ENCODE results near the gene NRXN3.

NRXN3 gene

DNA sequence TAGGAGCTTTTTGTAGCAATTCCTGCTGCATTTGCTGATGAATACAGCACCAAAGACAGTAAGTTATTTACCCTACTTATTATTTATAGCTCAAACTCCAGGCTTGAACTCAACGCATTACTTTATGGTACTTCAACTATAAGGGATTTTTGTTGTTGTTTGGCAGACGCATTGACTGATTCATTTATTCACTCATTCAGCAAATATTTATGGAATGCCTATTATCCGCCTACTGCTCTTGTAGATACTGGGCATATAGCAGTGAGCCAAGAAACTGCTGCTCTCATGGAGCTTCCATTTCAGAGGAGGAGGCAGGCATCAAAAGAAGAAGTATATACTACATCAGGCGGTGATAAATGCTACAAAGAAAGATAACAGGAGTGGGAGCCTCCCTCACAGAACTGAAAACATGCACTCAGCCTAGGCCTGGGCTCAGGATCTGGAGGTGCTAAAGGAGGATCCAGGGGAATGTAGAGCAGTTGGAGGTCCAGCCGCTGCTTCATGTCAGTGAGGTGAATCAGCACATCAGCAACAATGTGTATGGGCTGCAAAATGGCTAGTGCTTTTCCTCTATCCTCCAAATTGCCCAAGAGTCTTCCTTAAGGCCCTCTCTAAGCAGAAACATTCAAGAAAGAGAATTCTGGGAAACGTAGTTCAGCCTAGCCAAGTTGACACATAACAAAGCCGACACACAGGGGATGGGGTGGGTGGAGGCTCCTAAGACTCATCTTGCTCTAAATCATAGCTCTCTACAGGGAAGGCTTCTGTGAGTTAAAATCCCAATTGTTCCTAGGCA lies 157.5 kb downstream of the NRXN3 start:
- DNase-seq = no peak

DNA sequence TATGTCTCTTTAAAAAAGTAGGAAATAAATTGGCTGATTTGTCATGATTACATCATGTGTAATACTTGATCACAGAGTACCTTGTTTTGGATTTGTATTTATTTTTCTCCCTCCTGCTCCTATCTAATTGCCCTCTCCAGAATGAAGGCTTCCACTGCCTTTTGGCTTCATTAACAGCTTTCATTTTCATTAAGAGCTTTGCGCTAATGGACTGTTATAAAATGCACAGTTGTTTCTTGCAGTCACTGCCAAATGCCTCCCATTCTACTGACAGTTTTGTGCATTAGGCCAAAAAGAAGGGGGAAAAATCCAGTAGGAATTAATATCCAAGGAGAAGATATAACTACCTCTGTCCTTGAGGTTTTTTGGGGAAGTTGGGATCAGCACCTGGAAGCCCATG lies 159.2 kb downstream of the NRXN3 start:
- DNase-seq = no peak

DNA sequence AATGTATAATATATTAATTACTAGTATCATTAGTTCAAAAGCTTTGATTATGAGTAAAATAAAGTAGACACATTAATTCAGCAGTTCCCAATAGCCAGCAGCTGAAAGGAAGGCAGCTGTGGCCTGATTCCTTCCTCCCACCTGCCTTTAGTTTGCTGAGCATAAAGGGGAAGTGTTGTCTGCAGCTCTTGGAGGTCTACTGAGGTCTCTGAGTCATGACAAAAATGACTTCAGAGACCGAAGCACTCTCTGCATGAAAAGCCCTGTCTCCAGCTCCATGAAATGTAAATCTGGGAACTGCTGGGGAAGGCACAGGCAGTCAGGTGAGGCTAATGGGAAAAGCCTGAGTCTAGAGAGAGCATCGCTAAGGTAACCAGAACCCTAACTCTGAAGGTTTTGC lies 165.4 kb downstream of the NRXN3 start:
- DNase-seq = no peak

DNA sequence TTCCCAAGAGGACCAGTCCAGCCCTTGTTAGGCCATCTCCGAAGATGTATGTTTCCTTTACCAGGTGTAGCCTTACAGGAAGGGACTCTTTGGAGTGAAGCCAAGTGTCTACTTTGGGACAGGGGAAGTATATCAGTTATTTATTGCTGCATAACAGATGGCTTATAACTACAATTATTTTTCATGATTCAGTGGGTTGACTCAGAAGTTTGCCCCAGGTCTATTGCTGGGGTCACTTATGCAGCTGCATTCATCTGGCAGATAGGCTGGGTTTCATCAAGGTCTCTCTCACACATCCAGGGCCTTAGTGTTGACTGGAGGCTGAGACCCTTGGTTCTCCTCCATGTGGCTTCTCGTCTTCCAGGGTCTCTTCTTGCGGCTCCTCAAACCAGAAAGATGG lies 170.1 kb downstream of the NRXN3 start:
- no peak for DNase-seq

DNA sequence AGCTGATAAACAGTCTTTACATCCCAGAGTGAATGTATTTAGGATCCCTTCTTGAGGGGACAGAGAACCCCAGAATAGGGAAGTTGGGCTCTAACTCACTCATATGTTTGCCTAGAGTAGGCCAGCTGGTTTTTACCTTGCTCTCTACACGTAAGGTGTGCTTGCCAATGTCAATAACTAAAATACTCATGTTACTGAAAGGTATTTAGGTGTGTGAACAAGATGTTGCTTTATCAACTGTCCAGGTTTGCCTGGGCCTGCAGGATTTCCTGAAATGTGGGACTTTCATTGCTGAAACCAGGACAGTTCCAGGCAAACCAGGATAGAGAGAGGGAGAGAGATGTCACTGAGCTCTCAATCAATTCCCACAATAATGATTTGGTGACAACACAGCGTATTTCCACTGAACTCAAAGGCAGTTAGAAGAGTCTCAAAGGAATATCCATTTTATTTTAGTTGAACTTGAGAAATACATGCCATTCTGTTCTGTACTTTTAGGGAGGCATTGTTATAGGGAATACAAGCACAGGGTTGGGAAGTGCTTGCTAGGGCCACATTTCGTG lies 171.7 kb downstream of the NRXN3 start:
- no peak for DNase-seq

DNA sequence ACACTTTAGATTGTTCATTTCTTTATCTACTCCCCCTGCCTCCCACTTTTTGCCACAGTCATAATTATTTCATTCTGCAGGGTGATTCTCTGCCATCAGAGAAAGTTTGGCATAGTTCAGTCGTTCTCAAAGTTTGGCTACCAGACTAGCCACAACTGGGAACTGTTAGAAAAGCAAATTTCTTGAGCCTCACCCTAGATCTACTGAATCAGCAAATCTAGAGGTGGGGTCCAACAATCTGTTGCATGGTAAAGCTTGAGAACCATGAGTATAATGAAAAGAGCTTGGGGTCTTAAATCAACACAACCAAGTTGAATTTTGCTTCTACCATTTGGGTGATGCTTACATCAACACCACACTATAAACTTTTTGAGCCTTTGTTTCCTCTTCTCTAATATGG lies 172.7 kb downstream of the NRXN3 start:
- DNase-seq = no peak

DNA sequence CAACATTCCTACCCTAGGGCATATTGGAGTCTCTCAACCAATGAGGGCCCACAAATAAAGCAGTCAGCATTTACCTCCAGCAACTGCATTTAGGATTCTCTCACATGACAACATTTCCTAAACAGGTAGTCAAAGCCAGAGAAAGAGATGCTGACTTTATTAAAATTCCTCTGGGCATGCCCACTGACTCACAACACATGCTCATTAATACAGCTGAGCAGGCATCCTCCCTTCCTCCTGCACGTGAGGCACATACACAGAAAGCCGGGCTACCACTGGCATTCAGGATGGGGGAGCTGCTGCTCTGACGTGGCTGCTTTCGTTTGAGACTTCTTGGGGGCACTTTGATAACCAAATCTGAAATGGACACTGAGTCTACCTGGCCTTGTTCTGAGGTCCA lies 174.1 kb downstream of the NRXN3 start:
- no peak for DNase-seq

DNA sequence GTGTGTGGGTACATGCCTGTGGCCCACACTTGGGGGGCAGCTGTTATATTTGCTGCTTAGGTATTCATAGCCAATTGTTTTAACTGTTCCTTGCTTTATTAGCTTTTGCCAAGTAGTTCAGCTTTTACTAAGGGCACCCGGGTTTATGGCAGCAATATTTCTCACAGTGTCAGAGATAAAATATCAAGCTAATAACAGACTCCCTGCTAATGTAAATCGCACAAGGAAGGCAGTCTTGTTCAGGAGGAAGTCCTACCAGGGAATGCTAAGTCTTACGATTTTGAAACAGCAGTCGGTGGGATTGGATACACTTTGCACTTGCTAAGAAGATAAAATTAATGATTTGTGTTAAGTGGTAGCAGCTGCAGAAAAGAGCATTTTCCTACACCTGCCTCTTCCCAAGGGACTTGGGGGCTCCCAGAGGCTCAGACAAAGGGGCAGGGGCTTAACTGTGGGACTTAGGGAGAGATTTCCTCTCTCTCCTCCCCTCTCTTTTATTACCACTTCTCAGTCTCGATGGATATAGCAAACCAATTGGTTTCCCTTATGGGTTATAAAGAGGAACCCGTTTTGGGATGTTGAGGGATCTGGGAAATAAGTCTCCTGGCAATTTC lies 175.1 kb downstream of the NRXN3 start:
- DNase-seq = no peak

DNA sequence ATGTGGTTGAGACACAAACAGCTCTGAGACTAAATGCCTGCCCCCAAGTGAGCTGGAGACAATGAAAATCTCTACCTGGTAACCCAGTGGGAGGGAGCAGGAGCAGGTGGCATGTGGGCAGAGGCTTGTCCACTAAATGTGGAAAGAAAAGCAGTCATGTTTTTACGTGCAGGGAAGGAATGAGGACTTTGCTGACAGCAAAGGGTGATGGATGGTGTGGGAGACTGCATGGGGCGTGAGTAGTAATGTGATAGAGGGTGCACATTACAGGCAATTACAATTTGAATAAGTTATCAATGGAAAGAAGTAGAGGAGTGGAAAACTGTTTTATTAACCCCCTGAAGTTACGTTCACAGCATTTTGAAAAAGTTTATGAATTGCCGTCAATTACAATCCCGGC lies 176.6 kb downstream of the NRXN3 start:
- DNase-seq = no peak

DNA sequence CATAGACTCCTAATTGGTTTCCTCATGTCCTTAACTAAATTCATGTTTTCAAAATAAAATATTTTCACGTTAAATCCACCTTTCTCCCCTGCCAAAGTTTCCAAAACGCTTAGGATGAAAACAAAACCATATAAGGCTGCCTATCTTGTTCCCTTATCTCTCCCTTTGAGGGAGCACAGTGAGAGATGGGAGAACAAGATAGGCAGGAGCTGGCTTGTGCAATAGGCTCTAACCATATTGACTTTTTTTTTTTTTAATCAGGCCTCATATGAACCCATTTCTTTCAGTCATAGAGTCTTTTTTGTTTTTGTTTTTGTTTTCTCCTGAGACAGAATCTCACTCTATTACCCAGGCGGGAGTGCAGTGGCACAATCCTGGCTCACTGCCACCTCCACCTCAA lies 184.9 kb downstream of the NRXN3 start:
- no peak for DNase-seq

DNA sequence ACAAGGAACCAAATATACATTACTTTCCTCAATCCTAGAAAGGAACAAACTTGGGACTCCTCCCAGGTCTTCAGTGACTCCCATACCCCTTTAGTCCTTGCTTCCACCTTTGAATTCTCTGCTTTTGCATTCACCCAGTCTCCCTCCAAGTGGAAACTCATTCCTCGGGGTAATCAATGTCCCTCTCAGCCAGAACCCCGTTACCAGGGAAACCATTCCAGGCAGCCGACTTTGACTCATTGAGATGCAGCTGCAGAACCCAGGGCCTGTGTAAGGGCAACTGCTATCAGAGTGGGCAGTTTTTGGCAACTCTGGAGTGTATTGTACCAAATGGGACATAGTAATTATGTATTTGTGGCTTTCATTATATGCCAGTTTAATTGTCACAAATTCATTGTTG lies 186.2 kb downstream of the NRXN3 start:
- no peak for DNase-seq

DNA sequence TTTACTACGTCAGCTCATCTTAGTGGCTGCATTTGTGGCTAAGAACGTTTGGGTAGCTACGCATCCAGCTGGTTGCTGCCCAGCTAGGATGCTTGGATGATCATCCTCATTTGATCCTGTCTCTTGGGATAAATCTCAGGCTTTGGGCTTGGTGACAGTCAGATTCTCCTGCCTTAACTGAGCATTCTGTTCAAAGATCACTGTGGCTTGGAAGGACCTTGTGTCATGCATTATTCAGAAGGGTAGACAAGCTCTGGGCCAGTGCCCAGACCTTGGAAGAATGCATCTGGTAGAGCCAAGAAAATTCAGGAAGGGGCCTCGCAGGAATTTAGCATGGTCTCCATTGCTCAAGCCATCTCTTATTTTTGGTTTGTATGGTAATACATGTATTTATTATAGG lies 188.4 kb downstream of the NRXN3 start:
- DNase-seq = no peak

DNA sequence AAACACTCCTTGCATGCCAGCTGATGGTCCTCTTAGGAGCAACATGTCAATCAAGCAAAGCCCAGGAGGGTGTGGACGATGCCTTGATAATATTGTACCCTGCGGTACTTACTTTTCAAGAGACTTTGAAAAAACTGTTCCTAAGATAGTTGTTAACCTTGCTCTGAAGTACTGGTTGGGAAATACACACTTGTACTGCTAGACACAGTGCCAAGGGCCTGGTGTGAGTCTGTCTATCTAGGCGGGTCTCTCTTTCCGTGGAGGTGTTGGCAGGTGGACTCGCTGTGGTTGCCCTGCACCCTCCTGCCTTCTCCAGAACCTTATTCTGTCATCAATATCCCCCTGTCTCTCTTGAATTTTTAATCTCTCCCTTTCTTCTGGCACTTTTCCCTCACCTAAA lies 189.4 kb downstream of the NRXN3 start:
- no peak for DNase-seq

DNA sequence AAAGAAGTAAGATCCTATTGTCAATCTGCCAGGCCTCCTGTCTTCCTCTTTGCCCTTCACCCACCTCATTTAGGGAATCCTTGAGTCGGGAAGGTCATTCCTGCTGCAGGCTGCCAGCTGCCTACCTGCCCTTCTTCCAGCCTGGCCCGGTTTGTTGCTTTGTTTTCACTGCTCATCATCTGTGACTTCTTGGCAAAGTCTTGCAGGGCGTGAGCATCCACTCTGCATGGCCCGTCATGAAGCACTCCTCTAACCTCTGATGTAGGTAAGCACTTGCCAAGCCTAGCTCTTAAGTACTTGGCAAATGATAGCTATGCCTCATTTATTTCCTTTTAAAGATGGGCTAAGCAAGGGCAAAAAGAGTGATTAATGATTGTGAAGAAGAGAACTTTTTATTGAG lies 192.8 kb downstream of the NRXN3 start:
- no peak for DNase-seq

DNA sequence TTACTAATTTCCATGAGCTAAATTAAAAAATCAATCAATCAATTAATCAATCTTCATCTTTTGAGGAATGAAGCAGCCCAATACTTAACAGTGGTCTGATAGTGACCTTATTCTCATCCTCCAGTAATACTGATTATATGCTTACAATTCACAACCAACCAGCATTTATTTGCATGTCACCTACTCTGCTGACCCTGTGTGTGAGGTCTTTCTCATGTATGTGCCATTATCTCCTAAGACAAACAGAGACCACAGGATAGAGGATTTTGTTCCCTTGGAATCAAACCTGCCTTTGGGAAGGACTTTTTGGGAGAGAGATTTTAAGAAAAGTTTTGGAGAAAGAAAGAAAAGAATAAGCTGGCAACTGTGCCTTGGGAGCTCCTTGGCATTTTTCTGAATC lies 197.2 kb downstream of the NRXN3 start:
- DNase-seq = no peak

DNA sequence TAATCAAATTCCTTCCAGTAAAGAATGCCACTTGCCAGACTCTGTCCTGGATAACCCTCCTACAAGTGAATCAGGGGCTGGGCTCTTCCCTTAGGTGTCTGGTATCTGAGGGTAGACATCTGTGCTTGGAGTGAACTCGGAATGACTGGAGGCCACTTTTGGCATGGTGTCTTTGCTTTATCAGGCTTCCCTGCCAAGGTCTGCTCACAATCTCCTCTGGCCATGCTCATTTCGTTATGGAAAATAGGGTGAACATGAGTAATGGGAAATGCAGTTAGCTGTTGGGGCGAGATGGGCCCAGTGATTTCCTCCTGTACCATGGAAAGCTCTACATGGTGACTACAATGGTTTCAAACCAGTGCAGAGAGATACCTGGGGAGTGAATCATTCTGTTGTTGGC lies 212.9 kb downstream of the NRXN3 start:
- DNase-seq = no peak

DNA sequence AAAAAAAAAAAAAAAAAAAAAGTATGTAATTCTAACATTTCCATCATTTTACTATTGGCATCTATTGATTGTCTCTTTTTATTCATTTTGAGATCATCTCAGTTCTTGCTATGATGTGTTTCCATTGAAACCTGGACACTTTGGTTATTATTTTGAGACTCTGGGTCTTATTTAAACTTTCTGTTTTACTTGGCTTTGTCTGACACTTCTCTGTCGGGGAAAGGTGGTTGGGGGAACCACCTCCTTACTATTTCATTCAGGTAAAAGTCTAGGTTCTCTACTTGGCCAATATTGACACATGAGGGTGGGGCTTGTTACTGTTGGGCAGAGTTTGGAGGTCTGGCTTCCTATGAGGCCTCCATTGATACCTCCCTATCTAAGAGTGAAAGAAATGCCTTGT lies 228.0 kb downstream of the NRXN3 start:
- no peak for DNase-seq

DNA sequence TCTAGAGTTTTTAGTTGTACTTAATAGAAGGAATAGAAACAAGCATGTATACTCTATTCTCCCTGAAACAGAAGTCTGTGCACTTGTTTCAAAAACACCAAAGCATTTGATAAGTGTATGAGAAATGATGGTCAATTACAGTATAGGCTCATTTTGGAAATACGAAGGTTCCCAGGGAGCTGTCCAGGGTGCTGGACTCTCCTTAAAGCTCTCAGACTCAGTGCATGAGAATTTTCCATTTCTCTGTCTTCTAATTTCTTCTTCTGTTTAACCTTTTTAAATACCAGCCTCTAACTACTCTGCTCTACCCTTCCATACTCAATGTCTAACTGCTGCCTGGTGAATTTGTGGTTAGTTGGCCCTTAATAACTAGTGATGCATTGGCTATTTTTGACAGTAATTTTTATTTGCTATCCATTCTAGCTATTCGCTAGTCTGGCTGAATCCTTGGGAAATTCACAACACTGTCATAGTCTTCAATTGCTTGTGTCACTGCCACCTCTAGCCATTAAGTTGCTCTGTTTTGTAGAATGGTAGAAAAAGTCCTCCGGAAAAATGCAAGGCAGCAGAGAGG lies 229.2 kb downstream of the NRXN3 start:
- no peak for DNase-seq

DNA sequence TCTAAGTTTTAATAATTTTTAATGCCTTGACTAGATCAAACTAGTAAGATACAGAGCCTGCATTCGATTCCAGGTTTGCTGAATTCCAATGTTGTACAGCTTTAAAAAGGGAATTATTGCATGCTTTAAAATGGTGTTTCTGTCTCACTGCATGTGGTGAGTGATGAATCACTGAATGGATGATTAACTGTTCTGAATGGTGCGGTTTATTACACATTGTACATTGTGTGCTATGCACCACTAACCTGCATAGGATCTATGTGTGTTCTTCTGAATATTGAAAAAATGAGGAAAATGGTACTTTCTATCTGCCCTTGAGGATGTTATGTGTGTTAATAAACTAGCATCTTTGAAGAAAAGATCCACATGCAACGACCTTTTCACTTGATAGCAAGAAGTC lies 231.7 kb downstream of the NRXN3 start:
- DNase-seq = no peak

DNA sequence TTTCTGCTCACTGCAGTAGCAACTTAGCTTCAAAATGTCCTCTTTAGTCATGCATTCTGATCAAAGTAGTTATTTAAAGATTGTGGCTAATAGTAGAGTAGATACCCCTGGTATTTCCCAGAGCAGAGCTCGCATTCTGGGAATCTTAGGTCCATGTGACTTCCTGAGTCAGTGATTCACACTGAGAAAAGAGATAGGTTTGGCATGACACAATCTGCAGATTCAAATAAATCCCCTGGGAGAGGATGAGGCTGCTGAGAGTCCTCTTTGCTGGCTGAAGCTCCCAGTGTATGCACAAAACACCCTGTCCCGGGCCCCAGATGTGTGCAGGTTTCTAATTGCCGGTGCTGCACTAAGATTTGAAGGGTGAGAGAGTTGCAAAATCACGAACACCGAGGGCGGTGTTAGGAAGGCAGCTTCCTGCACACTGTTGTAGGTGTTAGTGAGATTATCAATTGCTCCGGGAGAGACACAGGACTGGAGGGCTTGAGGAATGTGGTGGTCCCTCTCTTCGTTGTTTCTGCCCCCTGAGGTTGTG lies 233.2 kb downstream of the NRXN3 start:
- DNase-seq = no peak

DNA sequence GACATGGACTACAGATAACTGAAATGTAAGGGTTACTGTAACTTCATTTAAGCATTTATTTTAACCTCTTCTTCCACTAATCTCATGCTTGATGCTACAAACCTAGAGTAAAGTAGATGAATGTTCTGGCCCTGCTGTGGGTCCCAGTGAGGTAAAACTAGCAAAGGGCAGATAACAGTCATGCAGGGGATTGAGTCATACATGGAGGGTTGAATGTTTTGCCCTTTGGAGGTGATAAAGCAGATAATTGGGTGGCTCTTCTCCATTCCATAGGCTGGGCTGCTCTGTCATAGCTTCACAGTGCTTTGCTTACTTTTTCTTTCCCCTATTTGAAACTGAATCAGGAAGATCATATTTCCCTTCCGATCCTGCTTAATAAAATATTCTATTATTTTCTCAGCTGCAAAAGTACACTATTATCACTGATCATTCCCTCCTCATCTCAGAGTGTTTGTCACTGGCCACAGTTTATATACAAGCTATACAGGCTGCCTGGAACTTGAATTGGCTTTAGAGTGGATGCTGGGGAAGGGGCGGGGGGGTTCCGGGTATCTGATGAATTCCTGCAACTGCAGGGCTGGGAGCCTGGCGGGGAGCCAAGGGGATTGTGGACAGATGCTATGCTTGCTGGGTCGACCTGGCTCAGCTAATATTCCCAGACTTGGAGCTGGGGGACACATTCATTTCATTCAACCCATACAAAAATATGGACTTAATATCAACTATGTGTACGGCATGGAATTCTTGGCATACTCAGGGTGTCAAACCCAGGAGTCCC lies 235.1 kb downstream of the NRXN3 start:
- DNase-seq = no peak

DNA sequence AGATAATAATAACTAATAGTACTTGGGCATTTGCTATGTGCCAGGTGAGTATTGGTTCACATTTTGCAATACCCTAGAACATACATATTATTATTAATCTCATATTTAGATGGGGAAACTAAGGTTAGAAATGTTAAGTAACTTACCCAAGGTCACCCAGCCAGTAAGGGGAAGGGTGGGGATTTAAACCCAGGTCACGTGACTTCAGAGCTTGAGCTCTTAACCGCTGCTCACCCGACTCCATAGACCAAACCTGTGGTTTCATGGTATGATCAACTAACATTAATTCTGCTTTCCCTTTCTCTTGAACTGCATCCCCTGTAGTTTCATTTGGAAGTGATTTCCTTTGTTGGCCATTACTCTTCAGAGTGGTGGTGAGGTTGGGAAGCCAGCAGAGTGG lies 242.3 kb downstream of the NRXN3 start:
- DNase-seq = no peak

DNA sequence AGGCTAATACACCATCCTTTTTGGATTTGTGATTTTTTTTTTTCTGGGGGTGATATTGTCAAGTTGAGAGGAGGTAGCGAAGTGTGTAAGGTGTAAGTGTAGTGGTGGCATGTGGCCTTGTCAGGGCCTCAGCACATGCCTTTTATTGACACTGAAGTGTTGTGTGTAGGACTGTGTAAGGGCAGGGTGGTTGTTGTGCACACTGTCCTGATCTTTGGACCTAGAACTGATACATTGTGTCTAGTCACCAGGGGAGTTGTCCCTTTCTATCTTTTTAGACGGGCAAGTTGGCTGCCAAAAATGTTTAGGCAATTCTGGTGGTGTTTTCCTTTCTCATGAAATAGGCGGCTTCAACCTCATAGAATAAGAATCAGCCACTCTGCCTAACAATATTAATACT lies 244.0 kb downstream of the NRXN3 start:
- no peak for DNase-seq

All from activated CD4-positive, alpha-beta T cell treated with anti-CD3 and anti-CD28 coated beads, Interleukin-2, amount 50 U/mL, for 1 hour (primary cell).